Measurements from ENCODE around the gene PIGU. TPM values are rescaled to one million over a fixed set of nuclear protein-coding genes. Genes with fewer than 3 reads are reported as not detected.

Gene PIGU
- total and polyA plus RNA-seq, 2 of the 13 experiments (the other 11 are each of a cell fraction or from before 2014, with no cell fraction given), result 45.5 to 231 TPM

- 0 out of 2 replicates have a peak, but pooled peaks have one; percentile 28 for TF ChIP-seq AHDC1 (CRISPR knock-in tag; IDR thresholded peaks at IDR 0.05; ENCODE audit: borderline replicate concordance)
- TF ChIP-seq NBN (conservative IDR thresholded peaks at IDR 0.05), result no peak
- TF ChIP-seq ATAD3A (CRISPR knock-in tag; IDR thresholded peaks at IDR 0.05), result no peak
- no peak for TF ChIP-seq TP53 (CRISPR knock-in tag; conservative IDR thresholded peaks at IDR 0.05)
- 0 out of 2 replicates have a peak, but pooled peaks have one; percentile 60 for TF ChIP-seq CCDC6 (CRISPR knock-in tag; IDR thresholded peaks at IDR 0.05)
- TF ChIP-seq NFE2 (CRISPR knock-in tag; IDR thresholded peaks at IDR 0.05), result no peak
- no peak for TF ChIP-seq FUBP1 (CRISPR knock-in tag; IDR thresholded peaks at IDR 0.05; ENCODE audit: borderline replicate concordance)
- TF ChIP-seq ZNF589 (CRISPR knock-in tag; conservative IDR thresholded peaks at IDR 0.05), result no peak
- no peak for TF ChIP-seq ZNF256 (CRISPR knock-in tag; conservative IDR thresholded peaks at IDR 0.05)
- TF ChIP-seq CEBPB (IDR thresholded peaks at IDR 0.05; ENCODE audit: borderline replicate concordance, low read depth, low read length), result peak; percentile 68
- no peak; the same call in 1 of the 2 replicates for TF ChIP-seq ZNF34 (CRISPR knock-in tag; IDR thresholded peaks at IDR 0.05; ENCODE audit: borderline replicate concordance)
- TF ChIP-seq ZFP37 (CRISPR knock-in tag; IDR thresholded peaks at IDR 0.05; ENCODE audit: borderline replicate concordance), result no peak
- TF ChIP-seq ZHX1 (CRISPR knock-in tag; IDR thresholded peaks at IDR 0.05; ENCODE audit: low read depth), result no peak
- no peak for TF ChIP-seq CENPT (CRISPR knock-in tag; IDR thresholded peaks at IDR 0.05; ENCODE audit: low read depth)
- peak; percentile 40; the same call in 1 of the 2 replicates for TF ChIP-seq MIER3 (CRISPR knock-in tag; IDR thresholded peaks at IDR 0.05; ENCODE audit: borderline replicate concordance)
- no peak for TF ChIP-seq THAP7 (CRISPR knock-in tag; IDR thresholded peaks at IDR 0.05)
- TF ChIP-seq NR2F1 (CRISPR knock-in tag; IDR thresholded peaks at IDR 0.05), result peak in 1 of 2 experiments; percentile 72; a peak in 2 of 4 replicates
Measured at GRCh38 chr20:34717230-34718095, 40.6 kb upstream of the PIGU start (continued).
